Lung (tissue), 12 donors: ENCODE results near the gene CDK5RAP2. TPM values are rescaled to one million over a fixed set of nuclear protein-coding genes. Genes with fewer than 3 reads are reported as not detected.

Experiments
- ATAC-seq: fragments of 200-7000 bp; cut with Tn5 transposase; one replicate; pipeline ENCODE4 v1.9.1; 2020; ENCODE audit warnings: moderate number of reproducible peaks; ENCODE audit not compliant: insufficient read depth, low FRiP score
- DNase-seq, 3 donors: peaks; one replicate each; pipeline ENCODE4 v3.0.0-alpha.2; 2013 to 2017
- H3K27ac ChIP-seq, 2 donors: one replicate each; pipeline ENCODE4 v1.5.1; 2013; ENCODE audit warnings: mild to moderate bottlenecking in 2 of 2, moderate library complexity in 2 of 2, control low read depth in 1 of 2, inconsistent platforms in 1 of 2, low read depth in 1 of 2, low read length in 1 of 2
- H3K27me3 ChIP-seq, 3 donors: one replicate each; pipeline ENCODE4 v1.5.1; 2013; ENCODE audit warnings: low read length in 2 of 3; ENCODE audit not compliant: control insufficient read depth in 3 of 3, insufficient read depth in 3 of 3
- H3K36me3 ChIP-seq, 4 donors: one replicate each; pipeline ENCODE4 v1.5.1; 2013; ENCODE audit warnings: low read length in 4 of 4, mild to moderate bottlenecking in 1 of 4, moderate library complexity in 1 of 4; ENCODE audit not compliant: control insufficient read depth in 4 of 4, insufficient read depth in 4 of 4
- H3K4me1 ChIP-seq, 5 donors: one replicate each; pipeline ENCODE4 v1.5.1; 2013; ENCODE audit warnings: low read length in 5 of 5, mild to moderate bottlenecking in 2 of 5, moderate library complexity in 1 of 5; ENCODE audit not compliant: control insufficient read depth in 5 of 5, insufficient read depth in 5 of 5
- H3K4me3 ChIP-seq: one replicate; pipeline ENCODE4 v1.5.1; 2013; ENCODE audit warnings: mild to moderate bottlenecking, control low read depth, moderate library complexity
- H3K9ac ChIP-seq, 2 donors: one replicate each; pipeline ENCODE4 v1.5.1; 2013; ENCODE audit warnings: low read length in 2 of 2, control low read depth in 1 of 2; ENCODE audit not compliant: insufficient read depth in 1 of 2
- H3K9me3 ChIP-seq, 4 donors: one replicate each; pipeline ENCODE4 v1.5.1; 2013; ENCODE audit warnings: low read length in 3 of 4, mild to moderate bottlenecking in 1 of 4, moderate library complexity in 1 of 4; ENCODE audit not compliant: control insufficient read depth in 4 of 4, insufficient read depth in 3 of 4
- WGBS, 2 donors: extraction: QIAGEN DNeasy Blood & Tissue Kit; methylation state at CpG; one replicate each; pipeline ENCODE4 v1.1.7; 2013; 5-methylcytosine and 5-hydroxymethylcytosine counted together
- polyA plus RNA-seq, 2 donors: library from polyadenylated mRNA; stranded (reverse); fragments of 200-250 nt; gene quantifications; one replicate each; pipeline ENCODE4 v1.2.1, GENCODE V29; 2013
- total RNA-seq, 2 donors: library from RNA; depleted of rRNA in 1 of 2; stranded (reverse); fragments of >200 nt in 1 of 2; gene quantifications; one replicate each; pipeline ENCODE4 v1.2.1, GENCODE V29; 2014 to 2021
- TF ChIP-seq, protein P1 (sequence below): IDR thresholded peaks from 2 replicates; pipeline ENCODE4 v1.5.1; 2012; ENCODE audit warnings: mild to moderate bottlenecking; ENCODE audit errors: control extremely low read depth, extremely low read depth
- donor health status: control.
- donor health status: control.
- donor health status: Bipolar disorder and iron deficiency.
- donor health status: healthy.
- donor health status: DM: yes; HTN: yes; CAD: no.

CDK5RAP2 gene
- total and polyA plus RNA-seq, 4 donors = 25.6 to 65.7 (median 35.9) TPM

- Histone ChIP-seq H3K36me3 (peaks cover 14 to 42% (median 33%) of the 10 kb centered on the region in 4 donors), H3K27ac (no peak overlapping the region), H3K4me1 (peaks cover 0 to 6% (median 0%) of the 10 kb centered on the region in 5 donors), H3K9ac (no peak overlapping the region), H3K27me3 (no peaks in the 10 kb centered on the region), H3K4me3 (no peak overlapping the region), H3K9me3 (no peaks in the 10 kb centered on the region)
- DNase-seq (no peak), ATAC-seq (no peak)
- 97 to 99% methylated on average over 6 of the region's 6 CpGs for WGBS, 2 donors
- TF ChIP-seq, protein P1, sequence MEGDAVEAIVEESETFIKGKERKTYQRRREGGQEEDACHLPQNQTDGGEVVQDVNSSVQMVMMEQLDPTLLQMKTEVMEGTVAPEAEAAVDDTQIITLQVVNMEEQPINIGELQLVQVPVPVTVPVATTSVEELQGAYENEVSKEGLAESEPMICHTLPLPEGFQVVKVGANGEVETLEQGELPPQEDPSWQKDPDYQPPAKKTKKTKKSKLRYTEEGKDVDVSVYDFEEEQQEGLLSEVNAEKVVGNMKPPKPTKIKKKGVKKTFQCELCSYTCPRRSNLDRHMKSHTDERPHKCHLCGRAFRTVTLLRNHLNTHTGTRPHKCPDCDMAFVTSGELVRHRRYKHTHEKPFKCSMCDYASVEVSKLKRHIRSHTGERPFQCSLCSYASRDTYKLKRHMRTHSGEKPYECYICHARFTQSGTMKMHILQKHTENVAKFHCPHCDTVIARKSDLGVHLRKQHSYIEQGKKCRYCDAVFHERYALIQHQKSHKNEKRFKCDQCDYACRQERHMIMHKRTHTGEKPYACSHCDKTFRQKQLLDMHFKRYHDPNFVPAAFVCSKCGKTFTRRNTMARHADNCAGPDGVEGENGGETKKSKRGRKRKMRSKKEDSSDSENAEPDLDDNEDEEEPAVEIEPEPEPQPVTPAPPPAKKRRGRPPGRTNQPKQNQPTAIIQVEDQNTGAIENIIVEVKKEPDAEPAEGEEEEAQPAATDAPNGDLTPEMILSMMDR = no peak
These were observed 43.9 kb downstream of the CDK5RAP2 start for GRCh38 chr9:120536094-120536493.

- Histone ChIP-seq H3K4me1 (peaks cover 0 to 7% (median 0%) of the 10 kb centered on the region in 5 donors), H3K9ac (no peak overlapping the region), H3K36me3 (peaks cover 14 to 47% (median 39%) of the 10 kb centered on the region in 4 donors), H3K27me3 (no peaks in the 10 kb centered on the region), H3K27ac (no peak overlapping the region), H3K4me3 (no peak overlapping the region), H3K9me3 (no peaks in the 10 kb centered on the region)
- ATAC-seq (no peak), DNase-seq (no peak)
- WGBS, 2 donors = 89 to 91% methylated on average over 2 of the region's 2 CpGs
- TF ChIP-seq, protein P1 = no peak
These were observed 45.7 kb downstream of the CDK5RAP2 start for GRCh38 chr9:120534266-120534665.

DNA sequence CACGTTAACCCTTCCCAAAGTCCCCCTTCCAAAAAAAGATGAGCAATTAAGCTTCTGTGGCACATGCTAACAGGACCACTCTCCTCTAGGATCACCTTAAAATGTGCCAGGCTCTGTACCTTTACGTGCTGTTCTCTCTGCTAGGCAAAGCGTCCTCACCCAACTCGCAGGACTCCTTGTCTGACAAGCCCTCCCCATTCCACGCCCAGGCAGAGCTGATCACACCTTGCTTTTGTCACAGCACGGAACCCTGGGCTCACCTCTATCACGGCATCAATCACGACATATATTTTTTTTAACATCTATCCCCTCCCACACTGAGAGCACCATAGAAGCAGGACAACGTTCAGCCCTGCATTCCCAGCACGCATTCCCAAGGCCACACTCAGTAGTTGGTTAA, 47.1 kb downstream of the CDK5RAP2 start:
- H3K4me3 ChIP-seq = no peak overlapping the region
- TF ChIP-seq, protein P1 = no peak
- H3K27me3 ChIP-seq = no peaks in the 10 kb centered on the region
- no peak overlapping the region for H3K9ac ChIP-seq
- H3K9me3 ChIP-seq = no peaks in the 10 kb centered on the region
- no peak for DNase-seq
- peaks cover 24 to 52% (median 46%) of the 10 kb centered on the region in 4 donors for H3K36me3 ChIP-seq
- WGBS, 2 donors = 89 to 93% methylated on average over 10 of the region's 10 CpGs
- no peak for ATAC-seq
- H3K27ac ChIP-seq = peak overlapping the region in 1 of 2 donors; percentile 55
- H3K4me1 ChIP-seq = peaks cover 0 to 7% (median 0%) of the 10 kb centered on the region in 5 donors

DNA sequence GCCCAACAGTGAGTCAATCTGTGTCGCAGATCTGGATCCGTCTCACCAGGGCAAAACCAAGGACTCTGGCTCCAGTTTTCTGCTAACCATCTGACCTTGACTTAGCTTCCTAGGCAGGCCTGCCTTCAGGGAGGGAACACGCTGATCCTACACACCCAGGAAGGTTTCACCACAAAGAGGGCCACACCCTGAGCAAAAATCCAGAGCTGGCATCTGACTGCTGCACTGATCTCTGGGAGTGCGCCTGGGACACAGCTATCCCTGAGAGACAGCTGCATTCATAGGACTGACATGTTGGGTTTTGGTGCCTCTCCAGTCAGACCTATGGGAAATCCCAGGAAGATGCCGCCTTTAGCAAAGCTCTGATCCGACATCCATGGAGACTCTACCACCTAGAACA, 47.5 kb downstream of the CDK5RAP2 start:
- H3K9me3 ChIP-seq = no peaks in the 10 kb centered on the region
- H3K4me3 ChIP-seq = no peak overlapping the region
- peaks cover 24 to 53% (median 46%) of the 10 kb centered on the region in 4 donors for H3K36me3 ChIP-seq
- H3K27ac ChIP-seq = peak overlapping the region in 1 of 2 donors; percentile 55
- TF ChIP-seq, protein P1 = no peak
- 82 to 89% methylated on average over 6 of the region's 6 CpGs for WGBS, 2 donors
- no peak overlapping the region for H3K9ac ChIP-seq
- no peak for DNase-seq
- no peaks in the 10 kb centered on the region for H3K27me3 ChIP-seq
- ATAC-seq = peak; percentile 74
- H3K4me1 ChIP-seq = peaks cover 0 to 7% (median 0%) of the 10 kb centered on the region in 5 donors
